ENCODE results near the gene ZGLP1.

Gene ZGLP1

GRCh38 chr19:10325732-10326131 is 16.1 kb upstream of the ZGLP1 start:
- no peak for DNase-seq

GRCh38 chr19:10321874-10322835 is 12.5 kb upstream of the ZGLP1 start:
- no peak for DNase-seq

- DNase-seq: no peak
Measured at GRCh38 chr19:10321417-10321797, 11.8 kb upstream of the ZGLP1 start.

GRCh38 chr19:10320602-10321416 is 11.2 kb upstream of the ZGLP1 start:
- DNase-seq: no peak

- DNase-seq: no peak
Measured at GRCh38 chr19:10318807-10319682, 9.4 kb upstream of the ZGLP1 start.

GRCh38 chr19:10317857-10318462 is 8.3 kb upstream of the ZGLP1 start:
- no peak for DNase-seq

- no peak for DNase-seq
Measured at GRCh38 chr19:10317045-10317856, 7.6 kb upstream of the ZGLP1 start.

GRCh38 chr19:10316229-10317044 is 6.8 kb upstream of the ZGLP1 start:
- peak; percentile 51 for DNase-seq

- DNase-seq: peak; percentile 96
Measured at GRCh38 chr19:10315335-10316214, 6.0 kb upstream of the ZGLP1 start, which contains the start of gene FDX2. TSS of gene FDX2 (minus strand) at chr19:10316015. CDS start at chr19:10315996, 19 bp downstream.

GRCh38 chr19:10306327-10306726 is 3.3 kb downstream of the ZGLP1 start:
- no peak for DNase-seq

- no peak for DNase-seq
Measured at GRCh38 chr19:10305139-10305806, 4.3 kb downstream of the ZGLP1 start.

GRCh38 chr19:10299545-10300458 is 9.8 kb downstream of the ZGLP1 start:
- DNase-seq: peak; percentile 29

- DNase-seq: peak; percentile 20
Measured at GRCh38 chr19:10295847-10296591, 13.6 kb downstream of the ZGLP1 start.

- DNase-seq: no peak
Measured at GRCh38 chr19:10295305-10295846, 14.2 kb downstream of the ZGLP1 start.

- DNase-seq: no peak
Measured at GRCh38 chr19:10294368-10294697, 15.3 kb downstream of the ZGLP1 start.

- no peak for DNase-seq
Measured at GRCh38 chr19:10293637-10294367, 15.8 kb downstream of the ZGLP1 start.
